GM18861 (cell line): ENCODE results near the gene NKX1-1.

Experiments
- ATAC-seq: cut with Tn5 transposase; IDR thresholded peaks from one replicate; pipeline ENCODE4 v1.9.1; 2021; ENCODE audit not compliant: unreplicated experiment

The NKX1-1 gene

GRCh38 chr4:1417522-1418390, 11.5 kb upstream of the NKX1-1 start:
- ATAC-seq, result no peak

GRCh38 chr4:1416948-1417260, 10.7 kb upstream of the NKX1-1 start:
- no peak for ATAC-seq

GRCh38 chr4:1416051-1416947, 10.1 kb upstream of the NKX1-1 start:
- ATAC-seq, result no peak

GRCh38 chr4:1415681-1415981, 9.4 kb upstream of the NKX1-1 start:
- no peak for ATAC-seq

GRCh38 chr4:1414831-1415680, 8.8 kb upstream of the NKX1-1 start:
- no peak for ATAC-seq

- ATAC-seq, result no peak
Measured at GRCh38 chr4:1413687-1414479, 7.6 kb upstream of the NKX1-1 start.

- ATAC-seq, result no peak
Measured at GRCh38 chr4:1413204-1413663, 7.0 kb upstream of the NKX1-1 start.

- ATAC-seq, result no peak
Measured at GRCh38 chr4:1412376-1413203, 6.3 kb upstream of the NKX1-1 start.

GRCh38 chr4:1411436-1412375, 5.5 kb upstream of the NKX1-1 start:
- ATAC-seq, result no peak

- no peak for ATAC-seq
Measured at GRCh38 chr4:1410491-1411325, 4.5 kb upstream of the NKX1-1 start.

- no peak for ATAC-seq
Measured at GRCh38 chr4:1409491-1410425, 3.5 kb upstream of the NKX1-1 start.

- ATAC-seq, result no peak
Measured at GRCh38 chr4:1409079-1409478, 2.8 kb upstream of the NKX1-1 start.

- ATAC-seq, result no peak
Measured at GRCh38 chr4:1408418-1408817, 2.2 kb upstream of the NKX1-1 start.

GRCh38 chr4:1407657-1408333, 1.6 kb upstream of the NKX1-1 start:
- no peak for ATAC-seq

- ATAC-seq, result no peak
Measured at GRCh38 chr4:1406981-1407656, 877 bp upstream of the NKX1-1 start.
